HFFc6 (cell line): ENCODE results near the gene GMNC. TPM values are rescaled to one million over a fixed set of nuclear protein-coding genes. Genes with fewer than 3 reads are reported as not detected.
A peak's percentile ranks its signal among the peaks of the same experiment; 100 is the strongest.

Experiments used
- DNase-seq: peaks from one replicate; pipeline ENCODE4 v3.0.0-alpha.2; 2018
- H3K27ac Mint-ChIP-seq: 2 replicates; pipeline ENCODE4 v1.8.0; 2020; ENCODE audit warnings: mild to moderate bottlenecking, mixed read lengths
- H3K27me3 Mint-ChIP-seq: 2 replicates; pipeline ENCODE4 v1.8.0; 2021; ENCODE audit warnings: mild to moderate bottlenecking, moderate library complexity, mixed read lengths; ENCODE audit not compliant: insufficient read depth
- H3K36me3 Mint-ChIP-seq: 2 replicates; pipeline ENCODE4 v1.8.0; 2021; ENCODE audit warnings: low read depth, mixed read lengths
- H3K4me1 Mint-ChIP-seq: 2 replicates; pipeline ENCODE4 v1.8.0; 2020; ENCODE audit warnings: low read depth, mixed read lengths
- H3K4me3 Mint-ChIP-seq: 2 replicates; pipeline ENCODE4 v1.8.0; 2020; ENCODE audit warnings: mild to moderate bottlenecking, moderate library complexity, mixed read lengths
- H3K9me3 Mint-ChIP-seq: 2 replicates; pipeline ENCODE4 v1.8.0; 2020; ENCODE audit warnings: mild to moderate bottlenecking, mixed read lengths
- total RNA-seq, 6 experiments: library from RNA; stranded (reverse); fragmentation: NEBNext Ultra II Directional; extraction: Animal tissue kit (Norgen Biotek cat#: 25700); gene quantifications; 2 replicates in 1 of 6; 3 replicates in 5 of 6; pipeline ENCODE4 v1.2.3, GENCODE V29; 2021
- TF ChIP-seq, protein P1 (sequence below): fragments of 200-600 bp; sonication (generic); IDR thresholded peaks from 2 replicates; pipeline ENCODE4 v1.5.0; 2021; ENCODE audit warnings: antibody characterized with exemption, mild to moderate bottlenecking

Gene GMNC
- total RNA-seq, 6 experiments from 2014 or later: 0.07 to 0.11 TPM; not detected in 4

DNA sequence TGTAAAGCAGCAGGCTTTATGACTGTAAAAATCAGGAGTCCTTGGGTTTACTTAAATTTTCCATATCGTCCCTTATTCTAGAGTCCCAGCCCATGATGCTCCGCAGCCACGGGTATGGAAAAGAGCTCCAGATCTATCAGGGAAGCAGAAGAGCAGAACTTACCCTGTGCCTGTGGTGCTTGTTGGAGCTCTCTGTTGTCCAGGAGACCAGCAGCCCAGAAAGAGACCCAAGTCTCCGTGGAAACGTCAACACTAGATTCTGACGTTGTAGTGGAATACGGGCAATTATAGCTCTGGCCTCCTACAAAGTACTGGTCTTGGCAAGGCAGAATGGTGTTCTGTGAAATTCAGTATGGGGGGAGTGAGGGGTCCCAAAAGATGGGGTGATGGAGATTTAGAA lies 2.0 kb downstream of the GMNC start:
- no peak for DNase-seq
- Mint-ChIP-seq H3K36me3 (no peaks in the 10 kb centered on the region), H3K4me1 (peaks cover 13% of the 10 kb centered on the region; the same call in 1 of the 2 replicates), H3K4me3 (no peak overlapping the region), H3K27ac (no peak overlapping the region), H3K27me3 (peaks cover 4% of the 10 kb centered on the region; the same call in 1 of the 2 replicates), H3K9me3 (no peaks in the 10 kb centered on the region)
- TF ChIP-seq, protein P1, sequence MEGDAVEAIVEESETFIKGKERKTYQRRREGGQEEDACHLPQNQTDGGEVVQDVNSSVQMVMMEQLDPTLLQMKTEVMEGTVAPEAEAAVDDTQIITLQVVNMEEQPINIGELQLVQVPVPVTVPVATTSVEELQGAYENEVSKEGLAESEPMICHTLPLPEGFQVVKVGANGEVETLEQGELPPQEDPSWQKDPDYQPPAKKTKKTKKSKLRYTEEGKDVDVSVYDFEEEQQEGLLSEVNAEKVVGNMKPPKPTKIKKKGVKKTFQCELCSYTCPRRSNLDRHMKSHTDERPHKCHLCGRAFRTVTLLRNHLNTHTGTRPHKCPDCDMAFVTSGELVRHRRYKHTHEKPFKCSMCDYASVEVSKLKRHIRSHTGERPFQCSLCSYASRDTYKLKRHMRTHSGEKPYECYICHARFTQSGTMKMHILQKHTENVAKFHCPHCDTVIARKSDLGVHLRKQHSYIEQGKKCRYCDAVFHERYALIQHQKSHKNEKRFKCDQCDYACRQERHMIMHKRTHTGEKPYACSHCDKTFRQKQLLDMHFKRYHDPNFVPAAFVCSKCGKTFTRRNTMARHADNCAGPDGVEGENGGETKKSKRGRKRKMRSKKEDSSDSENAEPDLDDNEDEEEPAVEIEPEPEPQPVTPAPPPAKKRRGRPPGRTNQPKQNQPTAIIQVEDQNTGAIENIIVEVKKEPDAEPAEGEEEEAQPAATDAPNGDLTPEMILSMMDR: no peak

- Mint-ChIP-seq H3K27me3 (no peaks in the 10 kb centered on the region), H3K4me3 (no peak overlapping the region), H3K36me3 (no peaks in the 10 kb centered on the region), H3K9me3 (no peaks in the 10 kb centered on the region), H3K4me1 (no peaks in the 10 kb centered on the region), H3K27ac (no peak overlapping the region)
- TF ChIP-seq, protein P1: peak; percentile 31; the same call in 1 of the 2 replicates
- DNase-seq: no peak
These were observed 7.3 kb downstream of the GMNC start for GRCh38 chr3:190855151-190855550.

- H3K36me3 Mint-ChIP-seq: no peaks in the 10 kb centered on the region
- DNase-seq: no peak
- TF ChIP-seq, protein P1: no peak
These were observed 8.4 kb downstream of the GMNC start for GRCh38 chr3:190854062-190854461.

GRCh38 chr3:190853464-190853863 lies 9.0 kb downstream of the GMNC start:
- H3K4me1 Mint-ChIP-seq: peaks cover 9% of the 10 kb centered on the region
- H3K9me3 Mint-ChIP-seq: no peaks in the 10 kb centered on the region
- H3K36me3 Mint-ChIP-seq: no peaks in the 10 kb centered on the region
- no peak for DNase-seq
- TF ChIP-seq, protein P1: no peak
- no peak overlapping the region for H3K27ac Mint-ChIP-seq
- no peaks in the 10 kb centered on the region for H3K27me3 Mint-ChIP-seq
- no peak overlapping the region for H3K4me3 Mint-ChIP-seq

More at GRCh38 chr3:190854062-190854461, 8.4 kb downstream of the GMNC start:
- Mint-ChIP-seq H3K4me1 (peaks cover 7% of the 10 kb centered on the region), H3K4me3 (no peak overlapping the region), H3K27ac (no peak overlapping the region), H3K27me3 (no peaks in the 10 kb centered on the region), H3K9me3 (no peaks in the 10 kb centered on the region)

- H3K27me3 Mint-ChIP-seq: no peaks in the 10 kb centered on the region
- H3K9me3 Mint-ChIP-seq: no peaks in the 10 kb centered on the region
- TF ChIP-seq, protein P1: no peak
- H3K4me1 Mint-ChIP-seq: peaks cover 13% of the 10 kb centered on the region
- no peak overlapping the region for H3K4me3 Mint-ChIP-seq
- no peak overlapping the region for H3K27ac Mint-ChIP-seq
- H3K36me3 Mint-ChIP-seq: no peaks in the 10 kb centered on the region
- no peak for DNase-seq
These were observed 12.9 kb downstream of the GMNC start for GRCh38 chr3:190849607-190850006.

DNA sequence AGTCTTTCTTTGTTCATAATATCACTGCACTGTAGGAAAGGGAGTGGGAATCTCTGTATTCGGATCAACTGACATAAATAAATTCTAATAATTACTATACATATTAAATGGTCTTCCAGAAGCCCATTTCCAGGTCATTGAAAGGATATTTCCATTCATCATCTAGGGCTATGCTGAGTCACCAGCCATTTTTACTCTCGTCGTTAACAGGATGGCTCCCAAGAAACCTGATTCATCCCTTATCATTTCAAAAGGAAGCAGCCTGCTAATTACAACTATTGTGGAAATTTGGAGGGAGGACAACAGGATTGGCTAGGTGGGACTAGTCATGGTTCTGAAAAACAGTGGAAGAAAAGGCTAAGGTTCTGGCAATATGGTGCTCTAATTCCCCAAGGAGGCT lies 13.6 kb downstream of the GMNC start:
- TF ChIP-seq, protein P1: no peak
- Mint-ChIP-seq H3K9me3 (no peaks in the 10 kb centered on the region), H3K36me3 (no peaks in the 10 kb centered on the region), H3K4me3 (no peak overlapping the region), H3K27me3 (no peaks in the 10 kb centered on the region), H3K27ac (no peak overlapping the region; the same call in 1 of the 2 replicates), H3K4me1 (peaks cover 13% of the 10 kb centered on the region)
- DNase-seq: no peak
